ENCODE measurements around the gene NR1I2.
A peak's percentile ranks its signal among the peaks of the same experiment; 100 is the strongest.

Gene NR1I2

DNA sequence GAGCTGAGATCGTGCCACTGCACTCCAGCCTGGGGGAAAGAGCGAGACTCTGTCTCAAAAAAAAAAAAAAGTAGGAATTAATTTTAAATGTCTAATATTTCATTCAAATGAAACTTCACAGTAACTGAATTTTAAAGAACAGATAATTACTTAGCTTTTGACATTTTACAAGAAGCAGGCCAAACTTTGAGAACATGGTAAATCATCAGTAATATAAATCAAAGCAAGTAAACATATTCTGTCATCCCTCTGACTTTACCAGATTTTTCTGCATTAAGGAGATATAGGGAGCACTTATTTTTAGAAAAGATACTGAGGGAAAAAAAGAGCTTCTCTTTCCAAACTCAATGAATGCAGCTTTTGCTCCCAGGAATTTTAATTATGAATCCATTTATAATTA is 37.0 kb downstream of the NR1I2 start:
- TF ChIP-seq POLR2A (IDR thresholded peaks at IDR 0.05; ENCODE audit: low read length) (no peak), GATA1 (IDR thresholded peaks at IDR 0.05; ENCODE audit: low read depth, low read length) (no peak)
- DNase-seq, result no peak

DNA sequence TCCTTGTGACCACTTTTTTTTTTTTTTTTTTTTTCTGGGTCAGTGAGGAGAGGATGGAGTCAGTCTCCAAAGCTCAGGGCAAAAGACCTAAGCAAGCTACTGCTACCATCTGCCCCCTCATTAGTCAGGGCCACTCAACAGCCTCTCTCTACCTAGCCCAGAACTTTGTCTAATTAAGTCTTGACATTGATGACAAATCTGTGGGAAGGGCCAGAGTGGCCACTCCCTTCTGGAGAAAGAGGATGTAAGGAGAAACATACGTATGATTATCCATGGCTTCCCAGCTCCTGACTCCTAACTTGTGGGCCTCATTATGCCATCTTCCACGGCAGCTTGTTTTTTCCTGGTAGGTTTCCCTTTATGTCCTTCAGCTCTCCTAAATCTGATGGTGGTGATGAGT is 37.9 kb downstream of the NR1I2 start:
- no peak for DNase-seq
- TF ChIP-seq GATA1 (IDR thresholded peaks at IDR 0.05; ENCODE audit: low read depth, low read length) (no peak), POLR2A (IDR thresholded peaks at IDR 0.05; ENCODE audit: low read length) (no peak)

DNA sequence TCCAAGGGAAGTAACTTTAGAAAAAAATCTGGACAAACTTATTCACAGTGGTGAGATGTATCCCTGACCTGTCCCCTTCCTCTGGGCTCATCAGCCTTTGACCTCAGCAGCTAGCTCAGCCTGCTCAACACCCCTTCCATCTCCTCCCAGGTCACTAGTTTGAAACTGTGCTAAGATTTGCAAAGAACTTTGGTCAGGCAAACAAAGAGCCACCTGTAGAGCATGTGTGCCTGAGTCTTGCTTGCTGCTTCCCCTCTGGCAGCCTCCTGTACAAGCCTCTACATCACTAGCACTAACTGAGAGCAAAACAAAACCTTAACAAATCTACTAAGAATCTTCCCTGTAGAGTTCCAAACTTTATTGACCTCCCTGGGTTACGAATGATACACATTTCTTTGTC is 43.9 kb downstream of the NR1I2 start:
- no peak for DNase-seq
- no peak for TF ChIP-seq GATA1 (IDR thresholded peaks at IDR 0.05; ENCODE audit: low read depth, low read length)
- no peak for TF ChIP-seq POLR2A (IDR thresholded peaks at IDR 0.05; ENCODE audit: low read length)

DNA sequence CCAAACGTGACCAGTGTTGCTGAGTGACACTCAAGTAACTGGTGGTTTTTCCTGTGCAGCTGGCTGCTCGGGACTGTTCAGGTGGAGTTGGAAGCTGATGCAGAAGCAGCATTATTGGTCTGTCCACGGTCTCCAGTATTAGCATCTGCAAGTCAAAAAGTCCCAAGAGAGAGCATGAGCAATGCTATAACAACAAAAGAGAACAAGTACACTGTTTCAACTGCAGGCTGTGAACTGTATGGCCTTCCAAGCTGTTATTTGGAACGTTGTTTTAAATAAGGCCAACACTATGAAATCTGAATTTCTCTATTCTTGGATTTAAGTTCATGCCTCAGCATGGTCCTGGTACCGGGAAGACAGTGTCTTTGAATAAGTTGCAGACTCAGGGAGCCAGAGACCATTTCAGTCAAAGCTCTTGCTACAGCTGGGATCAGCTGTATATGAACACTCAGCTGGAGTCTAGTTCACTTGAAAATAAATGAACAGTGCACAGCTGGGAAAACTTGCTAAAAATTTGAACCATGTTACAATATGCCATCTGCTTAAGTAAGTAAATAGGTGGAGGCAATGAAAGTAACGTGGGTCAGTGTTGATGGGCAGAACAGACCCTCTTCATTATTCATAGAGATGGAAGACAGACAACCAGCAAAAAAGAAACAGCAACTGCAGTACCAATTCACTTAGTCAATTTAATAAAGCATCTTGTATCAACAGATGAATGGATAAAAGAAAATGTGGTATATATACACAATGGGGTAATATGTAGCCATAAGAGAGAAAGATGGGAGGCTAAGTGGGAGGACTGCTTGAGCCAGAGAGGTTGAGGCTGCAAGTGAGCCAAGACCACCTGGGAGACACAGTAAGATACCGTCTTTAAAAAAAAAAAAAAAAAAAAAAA is 45.1 kb downstream of the NR1I2 start:
- TF ChIP-seq POLR2A (IDR thresholded peaks at IDR 0.05; ENCODE audit: low read length) (no peak), GATA1 (IDR thresholded peaks at IDR 0.05; ENCODE audit: low read depth, low read length) (no peak)
- DNase-seq, result no peak

DNA sequence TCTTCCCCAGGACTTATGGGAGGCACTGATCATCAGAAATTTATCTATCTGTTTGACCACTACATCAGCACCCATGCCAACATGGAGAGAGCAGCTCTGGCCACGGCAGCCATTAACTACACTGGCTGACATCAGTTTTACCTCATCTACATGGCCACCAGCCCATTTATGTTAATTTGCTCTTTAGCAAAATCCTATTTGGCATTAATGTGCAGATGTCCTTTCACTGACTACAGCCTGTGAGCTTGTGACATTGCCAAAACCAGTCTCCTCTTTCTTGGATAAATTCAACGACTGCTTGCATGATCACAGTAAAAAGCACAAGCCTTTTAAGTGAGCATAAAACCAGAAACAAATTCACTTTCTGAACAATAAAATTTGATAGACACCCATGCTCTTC is 47.5 kb downstream of the NR1I2 start:
- no peak for DNase-seq
- no peak for TF ChIP-seq GATA1 (IDR thresholded peaks at IDR 0.05; ENCODE audit: low read depth, low read length)
- TF ChIP-seq POLR2A (IDR thresholded peaks at IDR 0.05; ENCODE audit: low read length), result no peak

DNA sequence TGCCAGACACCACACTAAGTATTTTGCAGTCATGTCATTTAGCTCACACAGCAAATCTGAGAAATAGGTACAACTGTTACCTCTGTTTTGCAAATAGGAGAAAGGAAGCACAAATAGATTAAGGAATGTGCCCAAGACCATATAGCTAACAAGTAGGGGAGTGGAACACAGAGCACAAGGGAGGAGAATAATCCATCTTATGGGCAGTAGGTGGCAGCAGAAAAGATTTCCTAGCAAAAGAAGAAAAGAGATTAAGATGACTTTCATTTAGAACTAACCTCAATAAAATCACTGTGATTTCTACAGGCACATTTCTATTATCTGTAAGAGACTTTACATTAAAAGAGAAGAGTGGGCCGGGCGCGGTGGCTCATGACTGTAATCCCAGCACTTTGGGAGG is 49.1 kb downstream of the NR1I2 start:
- TF ChIP-seq POLR2A (IDR thresholded peaks at IDR 0.05; ENCODE audit: low read length) (no peak), GATA1 (IDR thresholded peaks at IDR 0.05; ENCODE audit: low read depth, low read length) (no peak)
- DNase-seq, result peak in 1 of 2 experiments; percentile 3

DNA sequence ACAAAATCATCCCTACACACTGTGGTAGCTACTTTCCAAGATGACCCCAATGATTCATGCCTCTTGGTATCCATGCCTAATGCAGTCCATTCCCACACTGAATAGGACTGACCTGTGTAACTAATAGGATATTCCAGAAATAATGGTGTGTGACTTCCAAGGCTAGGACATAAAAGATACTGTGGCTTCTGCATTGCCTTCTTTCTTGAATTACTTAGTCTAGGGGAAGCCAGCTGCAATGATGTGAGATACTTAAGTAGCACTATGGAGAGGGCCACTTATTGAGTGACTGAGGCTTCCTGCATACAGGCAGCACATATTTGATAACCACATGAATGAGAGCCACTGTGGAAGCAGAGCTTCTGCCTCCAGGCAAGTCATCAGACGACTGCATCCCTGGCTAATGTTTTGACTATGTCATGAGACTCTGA is 50.1 kb downstream of the NR1I2 start:
- TF ChIP-seq GATA1 (IDR thresholded peaks at IDR 0.05; ENCODE audit: low read depth, low read length) (no peak), POLR2A (IDR thresholded peaks at IDR 0.05; ENCODE audit: low read length) (no peak)
- no peak for DNase-seq

DNA sequence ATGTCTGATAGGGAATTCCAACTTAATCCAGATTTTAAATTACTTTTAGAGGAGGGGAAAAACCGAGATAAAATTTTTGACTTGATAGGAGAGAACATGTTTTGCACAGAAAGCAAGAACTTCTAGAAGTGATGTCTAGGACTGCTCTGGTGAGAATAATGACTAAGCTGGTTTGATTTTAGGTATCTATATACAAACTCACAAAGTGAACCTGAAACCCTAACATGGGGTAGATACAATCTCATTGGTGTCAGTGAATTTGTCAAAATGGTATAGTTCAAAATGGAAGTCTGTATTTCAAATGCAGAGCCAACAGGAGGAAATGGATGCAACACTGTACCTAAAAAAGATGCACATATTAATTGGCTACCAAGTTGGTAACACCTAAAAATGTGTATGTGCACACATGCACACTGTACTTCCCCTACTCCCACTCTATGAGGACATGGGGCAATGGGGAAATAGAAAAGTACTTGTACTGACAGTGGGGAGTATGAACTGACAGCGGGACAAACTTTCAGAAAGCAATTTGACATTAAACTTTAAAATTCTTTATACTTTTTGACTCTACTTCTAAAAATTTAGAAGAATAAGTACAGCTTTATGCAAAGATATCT is 53.0 kb downstream of the NR1I2 start:
- no peak for DNase-seq
- no peak for TF ChIP-seq GATA1 (IDR thresholded peaks at IDR 0.05; ENCODE audit: low read depth, low read length)
- TF ChIP-seq POLR2A (IDR thresholded peaks at IDR 0.05; ENCODE audit: low read length), result no peak

DNA sequence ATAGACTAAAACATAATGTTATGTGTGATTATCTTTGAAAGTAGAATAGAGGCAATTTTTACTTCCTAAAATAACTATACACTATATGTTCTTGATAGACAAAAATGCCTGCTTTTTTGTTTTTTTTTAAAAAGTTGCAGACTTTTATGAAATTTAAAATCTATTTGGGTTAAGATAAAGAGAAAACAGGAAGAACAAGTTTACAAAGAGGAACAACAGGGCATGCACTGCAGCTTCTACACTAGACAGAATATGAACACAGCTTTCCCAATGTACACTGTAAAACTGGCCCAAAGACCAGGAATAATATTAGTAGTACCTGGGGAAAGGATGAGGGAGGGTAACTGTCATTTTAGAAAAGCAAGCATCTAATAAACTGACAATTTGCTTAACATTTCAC is 53.7 kb downstream of the NR1I2 start:
- no peak for TF ChIP-seq GATA1 (IDR thresholded peaks at IDR 0.05; ENCODE audit: low read depth, low read length)

DNA sequence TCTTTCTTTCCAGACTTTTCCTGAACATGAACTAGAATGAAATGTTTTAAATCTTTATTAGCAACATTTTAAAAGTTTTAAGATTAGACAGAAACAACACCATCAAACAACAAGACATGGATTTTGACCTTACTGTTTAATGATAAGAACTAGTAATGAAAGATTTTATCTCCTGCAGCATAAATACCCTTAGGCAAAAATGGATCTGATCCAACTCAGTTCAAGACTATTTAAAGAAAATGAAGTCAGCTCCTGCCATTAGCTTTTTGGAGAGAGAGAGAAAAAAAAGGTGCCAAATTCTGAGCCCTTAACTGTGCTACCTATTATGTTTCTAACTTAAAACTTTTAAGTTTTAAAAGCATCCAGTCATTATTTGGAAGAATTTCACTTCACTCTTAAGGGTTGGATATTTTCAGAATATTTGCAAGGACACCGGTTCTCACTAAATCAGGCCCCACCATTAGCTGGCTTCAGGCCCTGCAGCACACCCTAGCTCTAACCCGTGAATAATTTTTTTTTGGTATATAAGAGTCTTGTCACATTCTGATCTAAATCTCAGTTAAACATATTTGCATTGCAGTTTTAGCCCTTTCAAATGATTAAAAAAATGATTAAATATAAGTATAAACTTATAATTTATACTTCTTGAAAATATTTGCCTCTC is 60.0 kb downstream of the NR1I2 start:
- TF ChIP-seq GATA1 (IDR thresholded peaks at IDR 0.05; ENCODE audit: low read depth, low read length), result no peak
- TF ChIP-seq POLR2A (IDR thresholded peaks at IDR 0.05; ENCODE audit: low read length), result no peak

More for the DNA sequence above, 53.7 kb downstream of the NR1I2 start:
- DNase-seq, result no peak

DNA sequence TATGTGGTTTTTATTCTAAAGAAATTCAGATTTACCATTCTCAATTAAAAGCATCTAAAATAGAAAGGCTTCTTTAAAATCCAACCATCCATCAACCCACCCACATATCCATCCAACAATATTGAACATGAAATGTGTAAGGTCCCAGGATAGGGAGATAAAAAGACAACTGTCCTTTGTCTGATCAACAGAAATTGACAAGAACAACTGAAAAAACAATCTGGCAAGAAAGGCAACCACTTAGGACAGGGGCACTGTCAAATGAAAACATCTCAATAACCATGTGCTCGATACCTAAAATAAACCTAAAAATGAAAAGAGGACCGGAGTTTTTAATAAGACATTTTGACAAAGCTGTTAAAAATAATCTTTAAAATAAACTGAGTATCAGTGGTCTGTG is 67.2 kb downstream of the NR1I2 start:
- no peak for TF ChIP-seq GATA1 (IDR thresholded peaks at IDR 0.05; ENCODE audit: low read depth, low read length)
- no peak for TF ChIP-seq POLR2A (IDR thresholded peaks at IDR 0.05; ENCODE audit: low read length)

More for the DNA sequence above, 60.0 kb downstream of the NR1I2 start:
- no peak for DNase-seq

DNA sequence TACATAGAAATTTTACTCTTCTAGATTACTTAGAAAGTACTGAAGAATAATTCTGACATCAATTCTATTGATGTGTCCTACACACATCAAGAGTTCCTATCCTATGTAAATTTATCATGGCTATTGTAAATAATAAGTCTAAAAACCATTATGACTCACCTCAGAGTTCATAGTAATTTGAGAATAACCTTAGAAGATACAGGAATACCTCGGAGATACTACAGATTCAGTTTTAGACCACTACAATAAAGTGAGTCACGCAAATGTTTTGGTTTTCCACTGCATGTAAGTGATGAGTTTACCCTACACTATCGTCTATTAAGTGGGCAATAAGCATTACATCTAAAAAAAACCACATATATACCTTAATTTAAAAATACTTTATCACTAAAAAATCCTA is 74.8 kb downstream of the NR1I2 start:
- no peak for DNase-seq
- TF ChIP-seq POLR2A (IDR thresholded peaks at IDR 0.05; ENCODE audit: low read length) (no peak), GATA1 (IDR thresholded peaks at IDR 0.05; ENCODE audit: low read depth, low read length) (no peak)

More for the DNA sequence above, 67.2 kb downstream of the NR1I2 start:
- no peak for DNase-seq

DNA sequence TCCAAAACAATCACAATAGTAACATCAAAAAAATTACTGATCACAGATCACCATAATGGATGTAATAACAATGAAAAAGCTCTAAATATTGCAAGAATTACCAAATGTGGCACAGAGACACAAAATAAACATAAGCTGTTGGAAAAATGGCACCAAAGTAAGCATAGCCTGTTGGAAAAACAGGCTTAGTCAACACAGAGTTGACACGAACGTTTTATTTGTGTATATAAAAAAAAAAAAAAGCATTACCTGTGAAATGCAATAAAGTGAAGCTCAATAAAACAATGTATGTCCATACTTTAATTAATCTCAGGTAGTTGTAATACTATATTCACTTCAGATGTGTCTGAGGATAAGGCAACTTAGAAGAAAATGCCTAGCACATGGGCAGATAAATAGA is 77.1 kb downstream of the NR1I2 start:
- no peak for DNase-seq
- TF ChIP-seq GATA1 (IDR thresholded peaks at IDR 0.05; ENCODE audit: low read depth, low read length), result no peak
- TF ChIP-seq POLR2A (IDR thresholded peaks at IDR 0.05; ENCODE audit: low read length), result no peak

DNA sequence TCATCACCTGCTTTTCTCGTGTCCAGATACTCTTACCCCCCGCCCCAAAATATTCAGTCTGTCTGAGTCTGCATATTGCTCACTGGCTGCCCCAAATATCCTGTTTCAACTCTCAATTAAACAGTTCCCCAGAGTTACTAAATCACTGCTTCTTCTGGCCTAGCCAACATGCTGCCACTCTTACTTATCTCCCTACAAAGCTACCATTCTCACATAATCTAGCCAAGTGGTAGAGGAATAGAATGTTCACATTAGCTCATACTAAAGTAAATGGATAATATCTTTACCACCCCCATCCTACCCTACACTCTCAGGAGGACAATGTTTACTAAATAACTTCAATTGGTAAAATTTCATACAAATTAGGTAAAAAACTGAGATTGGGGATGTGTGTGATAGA is 77.8 kb downstream of the NR1I2 start:
- DNase-seq, result no peak

More for the DNA sequence above, 77.8 kb downstream of the NR1I2 start:
- no peak for TF ChIP-seq GATA1 (IDR thresholded peaks at IDR 0.05; ENCODE audit: low read depth, low read length)
- no peak for TF ChIP-seq POLR2A (IDR thresholded peaks at IDR 0.05; ENCODE audit: low read length)
